ENCODE data around the gene MPO.

DNA sequence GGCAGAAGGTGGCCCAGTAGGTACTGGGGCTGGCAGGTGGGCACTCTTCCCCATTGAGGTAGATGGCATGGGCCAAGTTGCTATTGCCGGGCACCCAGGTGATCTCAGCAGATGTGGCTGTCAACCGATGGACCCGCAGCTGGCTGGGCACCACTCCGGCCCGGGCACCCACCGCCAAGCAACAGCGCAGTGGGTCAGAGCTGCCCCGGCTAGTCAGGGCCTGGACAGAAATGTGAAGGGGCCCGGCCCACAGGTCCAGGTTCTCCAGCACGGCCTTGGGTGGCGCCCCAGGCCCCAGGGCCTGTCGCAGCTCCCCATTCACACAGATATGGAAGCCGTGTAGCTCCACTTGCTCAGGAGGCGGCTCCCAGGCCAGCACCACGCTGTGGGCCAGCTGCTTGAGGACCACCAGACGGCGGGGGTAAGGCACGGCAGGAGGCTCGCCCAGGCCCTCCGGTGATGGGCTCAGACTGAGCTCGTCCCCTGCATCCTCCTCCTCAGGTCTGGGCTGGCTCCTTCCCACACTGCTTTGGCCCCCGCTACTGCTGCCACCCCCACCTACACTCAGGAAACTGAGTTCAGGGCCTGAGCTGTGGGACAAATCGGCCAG, 31.4 kb upstream of the MPO start:
- TF ChIP-seq, protein P1, sequence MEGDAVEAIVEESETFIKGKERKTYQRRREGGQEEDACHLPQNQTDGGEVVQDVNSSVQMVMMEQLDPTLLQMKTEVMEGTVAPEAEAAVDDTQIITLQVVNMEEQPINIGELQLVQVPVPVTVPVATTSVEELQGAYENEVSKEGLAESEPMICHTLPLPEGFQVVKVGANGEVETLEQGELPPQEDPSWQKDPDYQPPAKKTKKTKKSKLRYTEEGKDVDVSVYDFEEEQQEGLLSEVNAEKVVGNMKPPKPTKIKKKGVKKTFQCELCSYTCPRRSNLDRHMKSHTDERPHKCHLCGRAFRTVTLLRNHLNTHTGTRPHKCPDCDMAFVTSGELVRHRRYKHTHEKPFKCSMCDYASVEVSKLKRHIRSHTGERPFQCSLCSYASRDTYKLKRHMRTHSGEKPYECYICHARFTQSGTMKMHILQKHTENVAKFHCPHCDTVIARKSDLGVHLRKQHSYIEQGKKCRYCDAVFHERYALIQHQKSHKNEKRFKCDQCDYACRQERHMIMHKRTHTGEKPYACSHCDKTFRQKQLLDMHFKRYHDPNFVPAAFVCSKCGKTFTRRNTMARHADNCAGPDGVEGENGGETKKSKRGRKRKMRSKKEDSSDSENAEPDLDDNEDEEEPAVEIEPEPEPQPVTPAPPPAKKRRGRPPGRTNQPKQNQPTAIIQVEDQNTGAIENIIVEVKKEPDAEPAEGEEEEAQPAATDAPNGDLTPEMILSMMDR (IDR thresholded peaks at IDR 0.05; ENCODE audit: control extremely low read depth in 1 of 3, insufficient read depth in 1 of 3, low read depth in 1 of 3, low read length in 3 of 3): no peak
- no peak for TF ChIP-seq CBX8 (IDR thresholded peaks at IDR 0.05; ENCODE audit: borderline replicate concordance, low read depth, low read length)
- no peak for TF ChIP-seq SIRT6 (IDR thresholded peaks at IDR 0.05; ENCODE audit: low read length)
- TF ChIP-seq TCF12 (IDR thresholded peaks at IDR 0.05; ENCODE audit: low read depth, low read length): no peak
- TF ChIP-seq GABPA (IDR thresholded peaks at IDR 0.05; ENCODE audit: borderline replicate concordance, insufficient read depth, low read length): no peak
- no peak for TF ChIP-seq FOSL1 (IDR thresholded peaks at IDR 0.05; ENCODE audit: insufficient read depth, low read depth, low read length)
- TF ChIP-seq HDAC2 (IDR thresholded peaks at IDR 0.05; ENCODE audit: borderline replicate concordance in 1 of 2, low read depth in 2 of 2, low read length in 2 of 2): no peak
